Measurements from ENCODE around the gene GPC6. TPM values are rescaled to one million over a fixed set of nuclear protein-coding genes. Genes with fewer than 3 reads are reported as not detected.
"Not testable (repeated sequence)": the region's sequence is repeated elsewhere in the genome, so short reads cannot be mapped to it uniquely, and the experiment has no call there.

The GPC6 gene
- total RNA-seq, 1 donor from 2014 or later = 16.1 TPM

DNA sequence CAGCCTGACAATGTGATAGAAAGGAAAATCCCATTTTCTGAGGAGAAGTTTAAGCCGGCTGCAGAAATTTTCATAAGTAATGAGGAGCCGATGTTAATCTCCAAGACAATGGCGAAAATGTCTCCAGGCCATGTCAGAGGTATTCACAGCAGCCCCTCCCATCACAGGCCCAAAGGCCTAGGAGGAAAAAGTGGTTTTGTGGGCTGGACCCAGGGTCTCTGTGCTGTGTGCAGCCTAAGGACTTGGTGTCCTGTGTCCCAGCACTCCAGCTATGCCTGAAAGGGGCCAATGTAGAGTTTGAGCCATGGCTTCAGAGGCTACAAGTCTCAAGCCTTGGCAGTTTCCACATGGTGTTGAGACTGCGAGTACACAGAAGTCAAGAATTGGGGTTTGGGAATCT lies 32.9 kb upstream of the GPC6 start:
- peaks cover 8% of the 10 kb centered on the region for H3K27me3 Mint-ChIP-seq (ENCODE audit: unreplicated experiment)
- H3K36me3 Mint-ChIP-seq (ENCODE audit: low read depth, unreplicated experiment) = peaks cover 16% of the 10 kb centered on the region
- H3K27ac Mint-ChIP-seq (ENCODE audit: unreplicated experiment) = no peak overlapping the region

DNA sequence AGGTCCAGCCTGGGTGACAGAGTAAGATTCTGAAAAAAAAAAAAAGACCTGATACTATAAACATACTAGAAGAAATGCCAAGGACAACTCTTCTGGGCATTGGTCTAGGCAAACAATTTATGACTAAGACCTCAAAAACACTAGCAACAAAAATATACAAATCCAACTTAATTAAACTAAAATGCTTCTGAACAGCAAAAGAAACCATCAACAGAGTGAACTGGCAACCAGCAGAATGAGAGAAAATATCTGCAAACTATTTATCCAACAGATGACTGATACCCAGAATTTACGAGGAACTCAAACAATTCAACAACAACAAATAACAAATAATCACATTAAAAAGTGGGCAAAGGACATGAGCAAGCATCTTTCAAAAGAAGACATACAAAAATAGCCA lies 26.8 kb upstream of the GPC6 start:
- TF ChIP-seq, protein P1, sequence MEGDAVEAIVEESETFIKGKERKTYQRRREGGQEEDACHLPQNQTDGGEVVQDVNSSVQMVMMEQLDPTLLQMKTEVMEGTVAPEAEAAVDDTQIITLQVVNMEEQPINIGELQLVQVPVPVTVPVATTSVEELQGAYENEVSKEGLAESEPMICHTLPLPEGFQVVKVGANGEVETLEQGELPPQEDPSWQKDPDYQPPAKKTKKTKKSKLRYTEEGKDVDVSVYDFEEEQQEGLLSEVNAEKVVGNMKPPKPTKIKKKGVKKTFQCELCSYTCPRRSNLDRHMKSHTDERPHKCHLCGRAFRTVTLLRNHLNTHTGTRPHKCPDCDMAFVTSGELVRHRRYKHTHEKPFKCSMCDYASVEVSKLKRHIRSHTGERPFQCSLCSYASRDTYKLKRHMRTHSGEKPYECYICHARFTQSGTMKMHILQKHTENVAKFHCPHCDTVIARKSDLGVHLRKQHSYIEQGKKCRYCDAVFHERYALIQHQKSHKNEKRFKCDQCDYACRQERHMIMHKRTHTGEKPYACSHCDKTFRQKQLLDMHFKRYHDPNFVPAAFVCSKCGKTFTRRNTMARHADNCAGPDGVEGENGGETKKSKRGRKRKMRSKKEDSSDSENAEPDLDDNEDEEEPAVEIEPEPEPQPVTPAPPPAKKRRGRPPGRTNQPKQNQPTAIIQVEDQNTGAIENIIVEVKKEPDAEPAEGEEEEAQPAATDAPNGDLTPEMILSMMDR (IDR thresholded peaks at IDR 0.05; ENCODE audit: unreplicated experiment) = no peak
- no peak overlapping the region for H3K27ac Mint-ChIP-seq (ENCODE audit: unreplicated experiment)
- H3K4me3 Mint-ChIP-seq (ENCODE audit: unreplicated experiment) = no peak overlapping the region
- H3K4me1 Mint-ChIP-seq (ENCODE audit: unreplicated experiment) = no peaks in the 10 kb centered on the region
- H3K9me3 Mint-ChIP-seq (ENCODE audit: unreplicated experiment) = peaks cover 2% of the 10 kb centered on the region
- DNase-seq (ENCODE audit: low spot score) = no peak
- H3K36me3 Mint-ChIP-seq (ENCODE audit: low read depth, unreplicated experiment) = peaks cover 7% of the 10 kb centered on the region
- H3K27me3 Mint-ChIP-seq (ENCODE audit: unreplicated experiment) = peaks cover 3% of the 10 kb centered on the region

More for the DNA sequence above, 32.9 kb upstream of the GPC6 start:
- TF ChIP-seq, protein P1 (IDR thresholded peaks at IDR 0.05; ENCODE audit: unreplicated experiment) = no peak
- Mint-ChIP-seq H3K4me3 (ENCODE audit: unreplicated experiment) (no peak overlapping the region), H3K4me1 (ENCODE audit: unreplicated experiment) (no peaks in the 10 kb centered on the region), H3K9me3 (ENCODE audit: unreplicated experiment) (peaks cover 11% of the 10 kb centered on the region)
- DNase-seq (ENCODE audit: low spot score) = no peak

DNA sequence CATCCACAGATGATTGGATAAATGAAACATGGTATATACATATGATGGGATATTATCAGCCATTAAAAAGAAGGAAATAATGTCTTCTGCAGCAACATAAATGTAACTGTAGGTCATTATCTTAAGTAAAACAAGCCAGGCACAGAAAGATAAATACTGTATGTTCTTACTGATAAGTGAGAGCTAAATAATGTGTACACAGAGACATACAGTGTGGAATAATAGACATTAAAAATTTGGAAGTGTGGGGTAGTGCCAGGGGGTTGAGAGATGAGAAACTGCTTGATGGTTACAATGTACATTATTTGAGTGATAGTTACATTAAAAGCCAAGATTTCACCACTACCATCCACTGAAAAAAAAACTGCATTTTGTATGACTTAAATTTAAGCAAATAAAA lies 26.0 kb upstream of the GPC6 start:
- H3K9me3 Mint-ChIP-seq (ENCODE audit: unreplicated experiment) = no peaks in the 10 kb centered on the region
- H3K4me1 Mint-ChIP-seq (ENCODE audit: unreplicated experiment) = no peaks in the 10 kb centered on the region
- H3K4me3 Mint-ChIP-seq (ENCODE audit: unreplicated experiment) = no peak overlapping the region
- TF ChIP-seq, protein P1 (IDR thresholded peaks at IDR 0.05; ENCODE audit: unreplicated experiment) = no peak
- peaks cover 1% of the 10 kb centered on the region for H3K27me3 Mint-ChIP-seq (ENCODE audit: unreplicated experiment)
- no peak for DNase-seq (ENCODE audit: low spot score)
- no peak overlapping the region for H3K27ac Mint-ChIP-seq (ENCODE audit: unreplicated experiment)
- H3K36me3 Mint-ChIP-seq (ENCODE audit: low read depth, unreplicated experiment) = no peaks in the 10 kb centered on the region

DNA sequence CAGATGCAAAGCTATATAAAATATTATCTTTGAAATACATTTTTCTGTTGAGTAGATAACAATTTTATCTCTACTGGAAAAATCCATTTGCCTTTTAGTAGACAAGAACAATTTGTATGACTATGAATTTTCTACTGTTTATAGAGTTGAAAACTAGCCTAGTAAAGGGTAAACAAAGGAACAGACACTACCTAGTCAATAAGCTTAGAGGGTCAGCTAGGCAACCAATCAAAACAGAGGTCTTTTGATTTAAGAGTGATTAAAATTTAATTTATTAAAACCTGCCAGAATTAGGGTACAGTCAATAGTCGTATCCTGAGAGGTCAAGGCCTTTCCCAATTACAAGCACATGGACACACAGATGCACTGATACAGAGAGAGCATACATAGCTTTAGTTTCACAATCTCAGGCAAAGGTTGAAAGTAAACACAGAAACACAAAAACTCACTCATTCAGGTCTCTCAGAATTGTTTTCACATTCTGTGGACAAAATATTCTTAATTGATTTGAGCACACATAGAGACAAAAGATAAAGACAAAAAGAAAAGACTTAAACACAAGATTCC lies 24.5 kb upstream of the GPC6 start:
- Mint-ChIP-seq H3K27me3 (ENCODE audit: unreplicated experiment) (peaks cover 1% of the 10 kb centered on the region), H3K4me1 (ENCODE audit: unreplicated experiment) (no peaks in the 10 kb centered on the region), H3K36me3 (ENCODE audit: low read depth, unreplicated experiment) (no peaks in the 10 kb centered on the region), H3K27ac (ENCODE audit: unreplicated experiment) (no peak overlapping the region), H3K4me3 (ENCODE audit: unreplicated experiment) (no peak overlapping the region), H3K9me3 (ENCODE audit: unreplicated experiment) (no peaks in the 10 kb centered on the region)
- TF ChIP-seq, protein P1 (IDR thresholded peaks at IDR 0.05; ENCODE audit: unreplicated experiment) = no peak
- no peak for DNase-seq (ENCODE audit: low spot score)

DNA sequence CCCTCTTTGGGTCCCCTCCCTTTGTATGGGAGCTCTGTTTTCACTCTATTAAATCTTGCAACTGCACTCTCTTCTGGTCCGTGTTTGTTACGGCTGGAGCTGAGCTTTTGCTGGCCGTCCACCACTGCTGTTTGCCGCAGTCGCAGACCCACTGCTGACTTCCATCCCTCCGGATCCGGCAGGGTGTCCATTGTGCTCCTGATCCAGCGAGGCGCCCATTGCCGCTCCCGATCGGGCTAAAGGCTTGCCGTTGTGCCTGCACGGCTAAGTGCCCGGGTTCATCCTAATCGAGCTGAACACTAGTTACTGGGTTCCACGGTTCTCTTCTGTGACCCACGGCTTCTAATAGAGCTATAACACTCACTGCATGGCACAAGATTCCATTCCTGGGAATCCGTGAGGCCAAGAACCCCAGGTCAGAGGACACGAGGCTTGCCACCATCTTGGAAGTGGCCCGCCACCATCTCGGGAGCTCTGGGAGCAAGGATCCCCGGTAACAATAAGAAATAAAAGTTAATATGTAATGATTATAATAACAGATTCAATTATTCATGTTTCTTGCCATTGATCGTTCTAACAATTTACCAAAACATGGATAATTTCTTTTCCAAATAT lies 19.7 kb upstream of the GPC6 start:
- not testable (repeated sequence) for H3K36me3 Mint-ChIP-seq (ENCODE audit: low read depth, unreplicated experiment); H3K27me3 Mint-ChIP-seq (ENCODE audit: unreplicated experiment); DNase-seq (ENCODE audit: low spot score); H3K27ac Mint-ChIP-seq (ENCODE audit: unreplicated experiment); H3K9me3 Mint-ChIP-seq (ENCODE audit: unreplicated experiment); H3K4me3 Mint-ChIP-seq (ENCODE audit: unreplicated experiment); H3K4me1 Mint-ChIP-seq (ENCODE audit: unreplicated experiment)

Data from endothelial cell (in vitro differentiated cells).